HG02885 (cell line): ENCODE data around the gene COQ3.
"Not testable (repeated sequence)": the region's sequence is repeated elsewhere in the genome, so short reads cannot be mapped to it uniquely, and the experiment has no call there.

Experiments
- ATAC-seq: cut with Tn5 transposase; IDR thresholded peaks from one replicate; pipeline ENCODE4 v1.9.1; 2021; ENCODE audit warnings: mild to moderate bottlenecking; ENCODE audit not compliant: unreplicated experiment, poor library complexity

The COQ3 gene

DNA sequence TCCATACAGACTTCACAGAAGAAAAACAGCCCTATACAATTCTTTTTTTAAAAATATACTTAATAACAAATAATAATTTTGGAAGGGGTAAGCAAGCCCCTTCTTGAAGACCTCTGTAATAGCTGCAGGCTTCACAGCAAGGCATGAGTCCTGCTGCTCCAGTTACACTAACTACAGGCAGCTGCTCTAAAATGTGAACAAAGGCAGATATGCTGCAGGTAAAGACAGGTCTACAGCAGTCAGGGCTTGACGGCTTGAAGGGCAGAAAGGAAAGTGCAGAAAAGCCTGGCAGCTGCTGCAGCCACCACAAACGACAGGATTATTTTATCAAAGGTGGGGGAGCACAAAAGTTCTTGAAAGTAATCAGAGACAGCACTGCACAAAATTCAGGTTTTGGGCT is 55.8 kb downstream of the COQ3 start:
- no peak for ATAC-seq

DNA sequence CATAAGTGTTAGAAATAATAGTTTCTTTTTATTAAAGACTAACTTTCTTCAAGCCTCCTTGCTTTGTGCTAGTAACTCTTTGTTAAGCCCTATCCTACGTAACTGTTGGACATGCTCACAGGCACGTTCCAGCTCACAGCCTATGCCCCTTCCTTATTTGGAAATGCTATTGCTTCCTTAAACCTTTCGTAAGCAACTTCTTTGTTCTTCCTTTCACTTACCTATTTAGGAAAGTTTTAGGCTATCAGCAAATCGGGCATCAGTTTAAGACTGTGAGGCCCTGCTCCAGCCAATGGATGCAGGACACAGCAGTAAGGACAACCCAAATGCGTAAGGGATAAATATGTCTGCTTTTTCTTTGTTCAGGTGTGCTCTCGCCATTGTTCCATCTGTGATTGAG is 58.7 kb downstream of the COQ3 start:
- not testable (repeated sequence) for ATAC-seq

DNA sequence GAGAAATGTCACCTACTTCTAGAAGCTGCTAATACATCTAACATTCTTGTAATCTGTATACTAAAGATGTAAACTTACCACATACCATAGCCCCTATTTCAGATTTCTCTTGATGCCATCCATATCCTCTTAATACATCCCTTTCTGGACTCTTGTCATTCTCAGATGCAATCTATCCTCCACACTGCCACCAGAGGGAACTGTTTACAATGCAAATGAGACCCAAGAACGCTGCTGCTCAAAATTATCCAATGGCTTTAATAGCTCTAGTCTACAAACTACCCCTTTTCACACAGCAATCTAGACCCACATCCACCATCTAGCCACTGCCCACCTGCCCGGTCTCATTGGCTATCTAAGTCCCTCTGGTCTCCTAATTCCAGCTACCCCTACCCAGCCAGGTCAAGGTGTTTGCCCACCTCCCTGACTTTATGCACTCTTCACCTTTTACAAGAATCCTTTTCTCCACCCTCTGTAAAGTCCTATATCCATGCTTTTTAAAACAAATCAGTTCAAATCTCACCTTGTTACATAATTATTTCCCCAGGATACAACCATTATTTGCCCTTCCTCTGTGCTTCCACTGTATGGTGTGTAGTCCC is 59.4 kb downstream of the COQ3 start:
- ATAC-seq, result peak; percentile 36

DNA sequence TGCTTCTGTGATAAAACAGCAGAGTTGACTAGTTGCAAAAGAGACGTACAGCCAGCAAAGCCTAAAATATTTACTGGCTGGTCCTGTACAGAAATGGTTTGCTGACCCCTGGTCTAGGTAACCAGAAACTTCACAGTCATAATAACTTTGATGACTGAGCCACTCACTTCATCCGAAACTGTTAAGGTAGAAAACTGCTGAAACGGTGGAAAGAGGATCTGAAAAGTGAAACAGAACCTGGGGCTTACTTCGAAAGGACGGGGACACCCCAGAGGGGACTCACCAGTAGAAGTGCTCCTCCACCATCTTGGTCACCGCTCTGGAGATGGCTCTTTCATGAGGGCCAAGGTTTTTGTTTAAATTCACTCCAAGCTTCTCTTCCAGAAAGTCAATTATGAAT is 60.9 kb downstream of the COQ3 start:
- ATAC-seq, result peak; percentile 93

DNA sequence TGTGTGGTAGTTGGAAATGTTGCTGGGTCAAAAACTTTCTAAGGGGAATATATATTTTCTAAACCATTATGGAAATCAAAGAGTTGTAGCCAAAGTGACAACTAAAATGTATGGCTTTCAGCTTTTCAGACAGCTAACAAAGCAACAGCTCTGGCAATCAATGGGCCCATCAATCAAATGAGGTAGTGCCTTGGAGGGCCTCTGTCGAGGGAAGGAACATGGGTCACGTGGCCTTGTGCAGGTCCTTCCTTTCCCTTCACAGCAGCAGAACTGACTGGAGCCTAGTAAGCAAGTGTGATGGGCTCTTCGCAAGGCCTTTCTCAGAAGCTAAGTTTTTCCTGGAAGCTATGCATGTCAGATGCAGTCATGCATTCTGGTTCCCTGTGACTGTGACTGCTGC is 62.5 kb downstream of the COQ3 start:
- no peak for ATAC-seq

DNA sequence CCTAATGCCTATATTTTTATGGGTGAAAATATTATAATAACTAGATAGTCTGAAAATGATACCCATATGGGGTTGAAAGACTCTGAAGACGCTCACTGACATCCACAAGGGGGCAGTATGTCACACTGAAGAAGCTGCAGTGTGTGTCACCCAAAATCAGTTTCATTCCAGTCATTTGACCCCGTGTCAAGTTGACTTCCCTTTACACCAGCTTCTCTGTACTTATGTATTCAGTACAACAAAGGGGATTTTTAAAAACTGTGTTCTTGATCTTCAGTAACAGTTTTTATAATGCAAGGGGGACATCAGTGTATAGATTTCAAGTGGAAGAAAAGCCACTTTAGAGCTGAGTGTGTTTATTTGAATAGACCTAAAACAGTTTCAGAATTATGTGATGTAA is 63.8 kb downstream of the COQ3 start:
- ATAC-seq, result peak; percentile 71

DNA sequence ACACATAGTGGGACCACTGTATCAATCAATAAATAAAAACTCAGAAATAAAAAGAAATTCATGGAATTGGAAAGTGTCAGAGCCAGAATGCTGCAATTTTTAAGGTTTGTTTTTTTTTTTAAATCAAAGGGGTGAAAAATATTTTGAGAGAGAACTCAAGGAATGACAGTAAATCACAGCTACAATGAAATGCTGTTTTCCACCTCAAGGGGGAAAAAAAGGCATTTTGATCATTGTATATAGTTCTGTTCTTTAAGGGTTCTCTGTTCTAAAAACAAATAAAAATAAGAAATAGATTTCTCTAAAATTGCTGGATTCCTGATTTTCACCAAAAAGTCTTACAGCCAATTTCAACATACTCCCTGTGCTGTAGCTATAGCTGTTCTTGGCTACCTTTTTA is 69.0 kb downstream of the COQ3 start:
- no peak for ATAC-seq
